Measurements from ENCODE around the gene INKA1. TPM values are rescaled to one million over a fixed set of nuclear protein-coding genes. Genes with fewer than 3 reads are reported as not detected.

Gene INKA1
- total RNA-seq (2014; rRNA removed; shearing (Covaris generic)) = 12.8 and 18.4 TPM in 2 replicates
- total RNA-seq (2022) = 7.6 and 7.9 TPM in 2 replicates
- Bru-seq, nascent RNA = percentile 33 among the genes with signal in this experiment
- not detected for BruChase-seq, experiment 1, labeled RNA remaining after a 6-hour chase
- percentile 33 among the genes with signal in this experiment for BruChase-seq, experiment 2, labeled RNA remaining after a 2-hour chase
- long read RNA-seq, partial matches to known transcripts = 0 of 3 reads
- long read RNA-seq, other reads (novel, unspliced or antisense) = 1 of 3 reads

DNA sequence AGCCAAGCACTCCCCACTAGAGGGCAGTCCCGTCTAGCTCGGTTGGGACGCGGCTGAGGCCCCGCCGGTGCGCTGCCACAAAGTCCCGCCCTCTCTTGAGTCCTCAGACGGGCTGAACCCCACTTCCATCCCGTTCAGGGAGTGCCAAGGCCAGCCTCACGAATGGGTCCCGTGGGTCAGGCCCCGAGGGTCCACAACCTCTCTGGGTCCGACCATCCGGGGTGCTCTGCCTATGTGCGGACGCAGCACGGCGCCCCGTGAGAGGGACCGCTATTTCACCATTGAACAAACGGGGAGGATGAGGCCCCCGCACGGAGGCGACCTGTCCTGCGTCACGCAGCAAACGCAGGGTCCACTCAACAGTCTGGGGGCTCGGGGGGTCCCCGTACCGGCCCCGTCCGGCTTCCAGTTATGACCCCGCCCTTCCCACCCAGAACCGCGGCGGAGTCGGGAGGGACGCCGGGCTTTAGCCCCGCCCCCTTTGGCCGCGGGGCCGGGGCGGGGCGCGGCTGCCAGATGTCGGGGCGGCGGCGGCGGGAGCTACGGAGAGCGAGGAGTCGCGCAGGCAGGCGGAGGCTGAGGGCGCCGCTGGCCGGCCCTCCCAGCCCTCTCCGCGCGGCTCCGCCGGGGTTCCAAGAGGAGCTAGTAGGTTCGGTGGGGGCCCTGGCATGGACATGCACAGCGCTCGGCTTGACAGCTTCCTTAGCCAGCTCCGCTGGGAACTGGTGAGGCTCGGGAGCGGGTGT lies at the start of gene INKA1:
Gene INKA1 (plus strand): TSS at position 543 of the 746 bp plus-strand sequence. CDS start 132 bp downstream, at position 675.
- no peak for TF ChIP-seq EZH2phosphoT487 (IDR thresholded peaks at IDR 0.05; ENCODE audit: borderline replicate concordance, low read depth, low read length)
- peak; percentile 92 for TF ChIP-seq CTCF (conservative IDR thresholded peaks at IDR 0.05; ENCODE audit: low read length)
- peak within 1 kb of the TSS; percentile 82 for H3K4me3 ChIP-seq (ENCODE audit: low read depth, low read length, poor library complexity, severe bottlenecking)
- peaks cover 46% of the 10 kb centered on the region for H3K4me1 ChIP-seq (ENCODE audit: insufficient read depth, low read length, poor library complexity, severe bottlenecking)
- POLR2A ChIA-PET = interaction anchor here (0.5 to 1.4 kb wide), 8 partner anchors 10 to 354 kb away, joined by 3 to 11 read pairs (median 4); partner anchors contain the start of gene UBA7
- intact Hi-C loops (cut with micrococcal nuclease; ENCODE audit: unreplicated experiment) = loop anchor here (1.0 to 10.0 kb wide), 4 partner anchors 36 to 781 kb away; partner anchors contain the start of gene NDUFAF3
- H3K36me3 ChIP-seq (ENCODE audit: insufficient read depth, low read length) = no peaks in the 10 kb centered on the region
- H3K27ac ChIP-seq (ENCODE audit: low read depth, low read length, poor library complexity, severe bottlenecking) = peak within 1 kb of the TSS; percentile 96
- CTCF ChIA-PET (ENCODE audit: unreplicated experiment) = interaction anchor here (0.5 to 4.5 kb wide), 7 partner anchors 11 to 93 kb away, joined by 3 to 29 read pairs (median 3); partner anchors contain the start of gene UBA7
- DNase-seq (ENCODE audit: low spot score) = peak; percentile 93
- H3K9me3 ChIP-seq (ENCODE audit: low read length) = no peaks in the 10 kb centered on the region
- BruUV-seq (replicated peaks) = no TSS peak
- H3K9me2 ChIP-seq (ENCODE audit: insufficient read depth, low read length) = no peaks in the 10 kb centered on the region
- peak within 1 kb of the TSS; percentile 96 for H3K4me2 ChIP-seq (ENCODE audit: low read length)
- H4K20me1 ChIP-seq (ENCODE audit: insufficient read depth, low read length) = no peaks in the 10 kb centered on the region
- peak within 1 kb of the TSS; percentile 83 for H2AFZ ChIP-seq (ENCODE audit: low read length)
- no peaks in the 10 kb centered on the region; the same call in 1 of the 2 replicates for H3K79me2 ChIP-seq (ENCODE audit: insufficient read depth, low read depth, low read length)

GRCh38 chr3:49754536-49754935 lies 48.5 kb upstream of the INKA1 start:
- CTCF ChIA-PET (ENCODE audit: unreplicated experiment) = no interaction called here
- Histone ChIP-seq H3K4me1 (ENCODE audit: insufficient read depth, low read length, poor library complexity, severe bottlenecking) (no peaks in the 10 kb centered on the region), H3K9me2 (ENCODE audit: insufficient read depth, low read length) (no peaks in the 10 kb centered on the region), H3K9me3 (ENCODE audit: low read length) (no peaks in the 10 kb centered on the region), H3K27ac (ENCODE audit: low read depth, low read length, poor library complexity, severe bottlenecking) (no peak overlapping the region), H3K79me2 (ENCODE audit: insufficient read depth, low read depth, low read length) (peaks cover 9% of the 10 kb centered on the region; the same call in 1 of the 2 replicates), H4K20me1 (ENCODE audit: insufficient read depth, low read length) (no peaks in the 10 kb centered on the region), H2AFZ (ENCODE audit: low read length) (no peak overlapping the region), H3K4me2 (ENCODE audit: low read length) (no peak overlapping the region), H3K4me3 (ENCODE audit: low read depth, low read length, poor library complexity, severe bottlenecking) (no peak overlapping the region), H3K36me3 (ENCODE audit: insufficient read depth, low read length) (no peaks in the 10 kb centered on the region)
- no peak for TF ChIP-seq CTCF (conservative IDR thresholded peaks at IDR 0.05; ENCODE audit: low read length)
- TF ChIP-seq EZH2phosphoT487 (IDR thresholded peaks at IDR 0.05; ENCODE audit: borderline replicate concordance, low read depth, low read length) = no peak
- POLR2A ChIA-PET = interaction anchor here (1.1 kb wide), 1 partner anchor 27 kb away, joined by 3 read pairs; no protein-coding TSS in a partner anchor
- intact Hi-C loops (cut with micrococcal nuclease; ENCODE audit: unreplicated experiment) = no loop called here
- no peak for DNase-seq (ENCODE audit: low spot score)
- no TSS peak for BruUV-seq (replicated peaks)
